ENCODE measurements around the gene THAP11. TPM values are rescaled to one million over a fixed set of nuclear protein-coding genes. Genes with fewer than 3 reads are reported as not detected.
A peak's percentile ranks its signal among the peaks of the same experiment; 100 is the strongest.

Gene THAP11
- total and polyA plus RNA-seq, 2 of the 4 experiments (the other 2 are of a cell fraction) = 13.3 to 14.5 TPM

DNA sequence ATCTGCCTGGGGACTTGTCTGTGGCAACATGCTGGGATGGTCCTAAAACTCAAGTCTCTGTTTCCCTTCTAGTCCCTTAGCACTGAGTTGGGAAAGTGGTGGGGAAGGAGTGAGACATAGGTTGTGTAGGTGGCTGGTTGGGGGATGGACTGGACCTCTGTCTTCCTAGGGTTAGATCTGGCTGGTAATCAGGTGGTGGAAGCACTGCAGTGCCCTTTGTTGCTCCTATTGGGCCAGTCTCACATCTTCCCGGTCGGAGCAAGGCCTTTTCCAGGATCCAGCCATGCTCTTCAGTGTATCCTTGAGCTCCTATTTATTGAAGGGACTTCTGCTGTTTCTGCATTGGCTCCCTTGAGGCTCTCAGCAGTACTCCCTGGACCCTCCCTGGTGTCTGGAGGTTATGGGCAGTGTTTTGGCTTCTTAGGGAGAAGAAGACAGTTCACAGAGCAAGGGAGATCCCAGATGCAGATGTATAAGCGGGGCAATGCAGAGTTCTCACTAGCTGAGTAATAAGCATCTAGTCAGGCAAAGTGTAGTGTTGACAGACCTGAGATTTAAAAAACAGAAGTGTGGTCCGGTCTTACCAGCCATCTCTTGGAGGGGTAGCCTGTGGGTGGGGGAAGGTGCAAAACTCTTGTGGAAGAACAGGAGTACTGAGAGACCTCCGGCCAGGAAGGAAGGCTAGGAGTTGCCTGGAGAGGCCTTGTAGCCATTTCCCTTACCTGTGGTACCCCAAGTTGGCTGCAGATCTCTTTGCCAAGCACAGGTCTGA, 3.4 kb downstream of the THAP11 start (continued):
- TF ChIP-seq CHD1 (IDR thresholded peaks at IDR 0.05; ENCODE audit: low read depth, low read length) (no peak), RFX5 (IDR thresholded peaks at IDR 0.05; ENCODE audit: low read depth, low read length) (no peak), RAD21 (IDR thresholded peaks at IDR 0.05; ENCODE audit: low read length) (no peak)

DNA sequence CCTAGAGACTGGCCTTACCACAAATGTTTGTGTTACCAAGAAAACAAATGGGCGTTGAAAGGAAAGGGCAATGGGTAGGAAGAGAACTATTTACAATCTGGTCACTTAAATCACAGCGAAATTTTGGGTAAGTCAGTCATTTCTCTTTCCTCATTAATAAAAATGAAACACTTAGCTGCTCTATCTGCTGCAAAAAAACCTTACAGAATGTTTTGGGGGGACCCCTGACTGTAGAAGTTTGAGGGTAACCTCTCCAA, 3.9 kb downstream of the THAP11 start:
- BruUV-seq (replicated peaks) = no TSS peak
- Histone ChIP-seq H3K4me1 (ENCODE audit: control insufficient read depth, insufficient read depth, low read length) (peaks cover 13% of the 10 kb centered on the region), H4K5ac (ENCODE audit: low read depth, low read length) (peak overlapping the region; percentile 98), H3K4me2 (ENCODE audit: low read depth, low read length) (peak overlapping the region; percentile 96), H3K27me3 (ENCODE audit: control insufficient read depth, insufficient read depth, low read length) (no peaks in the 10 kb centered on the region), H2BK5ac (ENCODE audit: low read depth, low read length, poor library complexity, severe bottlenecking) (peak overlapping the region; percentile 91), H3K36me3 (ENCODE audit: control insufficient read depth, insufficient read depth, low read length) (0 out of 2 replicates have a peak, but pooled peaks cover 2% of the 10 kb centered on the region), H4K91ac (ENCODE audit: insufficient read depth, low read depth, low read length) (peak overlapping the region; percentile 85), H3K9me3 (ENCODE audit: control insufficient read depth, insufficient read depth, low read length) (no peaks in the 10 kb centered on the region), H2BK20ac (ENCODE audit: low read depth, low read length) (peak overlapping the region; percentile 4; the same call in 1 of the 2 replicates), H3K79me1 (ENCODE audit: low read depth in 1 of 2, low read length in 2 of 2) (peaks cover 24 to 67% of the 10 kb centered on the region in 2 experiments), H2AK5ac (ENCODE audit: low read depth, low read length) (peak overlapping the region; percentile 83), H3K23ac (ENCODE audit: low read depth, low read length) (peak overlapping the region; percentile 96), H2AFZ (replicated peaks; ENCODE audit: low read length, poor library complexity) (peak overlapping the region; percentile 94), H3K18ac (ENCODE audit: low read depth, low read length) (peak overlapping the region; percentile 91), H4K20me1 (ENCODE audit: insufficient read depth, low read length) (peaks cover 43% of the 10 kb centered on the region), H3K4ac (ENCODE audit: low read depth, low read length) (peak overlapping the region; percentile 92), H3K9me1 (ENCODE audit: insufficient read depth, low read length) (peaks cover 21% of the 10 kb centered on the region), H3K4me3 (ENCODE audit: insufficient read depth, low read depth, low read length) (peak overlapping the region; percentile 53), H3K14ac (replicated peaks; ENCODE audit: low read depth, low read length) (peak overlapping the region; percentile 88), H4K8ac (ENCODE audit: low read depth in 2 of 2, low read length in 2 of 2) (peak overlapping the region; percentile 83 to 95), H3K9ac (ENCODE audit: low read depth, low read length) (peak overlapping the region; percentile 94), H2BK120ac (ENCODE audit: low read depth, low read length) (peak overlapping the region; percentile 76; the same call in 1 of the 2 replicates), H3K27ac (ENCODE audit: insufficient read depth, low read length) (peak overlapping the region; percentile 98), H3K56ac (ENCODE audit: extremely low read depth, insufficient read depth, low read length) (peak overlapping the region; percentile 76), H2BK15ac (ENCODE audit: low read depth, low read length) (peak overlapping the region; percentile 12; the same call in 1 of the 3 replicates), H2AK9ac (replicated peaks; ENCODE audit: low read depth, low read length, poor library complexity) (peak overlapping the region; percentile 93)
- DNase-seq = no peak
- WGBS, 2 experiments (ENCODE audit: extremely low coverage in 2 of 2, insufficient read length in 1 of 2) = no CpG with 5 or more reads among the region's 2 CpGs
- ChIA-PET POLR2A (ENCODE audit: unreplicated experiment) (no interaction called here), CTCF (no interaction called here)
- intact Hi-C loops (cut with micrococcal nuclease) = loop anchor here (2.0 kb wide), 1 partner anchor 27 kb away; the partner anchor contains the start of gene EDC4
- ATAC-seq (ENCODE audit: low read depth) = no peak
- no peak for TF ChIP-seq CHD1 (IDR thresholded peaks at IDR 0.05; ENCODE audit: low read depth, low read length)
- TF ChIP-seq CEBPB (IDR thresholded peaks at IDR 0.05; ENCODE audit: low read depth, low read length) = no peak
- no peak for TF ChIP-seq MXI1 (IDR thresholded peaks at IDR 0.05; ENCODE audit: borderline replicate concordance, low read depth, low read length)
- no peak for TF ChIP-seq RCOR1 (IDR thresholded peaks at IDR 0.05; ENCODE audit: insufficient replicate concordance, low read length)
- in situ Hi-C loops (cut with MboI; ENCODE audit: low sequenced_read_pairs) = no loop called here
- dilution Hi-C loops (cut with HindIII; ENCODE audit: low sequenced_read_pairs, unreplicated experiment) = no loop called here
